GM19463 (cell line): Measurements from ENCODE around the gene ACO2.

Source experiments
- ATAC-seq: cut with Tn5 transposase; IDR thresholded peaks from one replicate; pipeline ENCODE4 v1.9.1; 2021; ENCODE audit warnings: mild to moderate bottlenecking, moderate library complexity; ENCODE audit not compliant: unreplicated experiment

The ACO2 gene

DNA sequence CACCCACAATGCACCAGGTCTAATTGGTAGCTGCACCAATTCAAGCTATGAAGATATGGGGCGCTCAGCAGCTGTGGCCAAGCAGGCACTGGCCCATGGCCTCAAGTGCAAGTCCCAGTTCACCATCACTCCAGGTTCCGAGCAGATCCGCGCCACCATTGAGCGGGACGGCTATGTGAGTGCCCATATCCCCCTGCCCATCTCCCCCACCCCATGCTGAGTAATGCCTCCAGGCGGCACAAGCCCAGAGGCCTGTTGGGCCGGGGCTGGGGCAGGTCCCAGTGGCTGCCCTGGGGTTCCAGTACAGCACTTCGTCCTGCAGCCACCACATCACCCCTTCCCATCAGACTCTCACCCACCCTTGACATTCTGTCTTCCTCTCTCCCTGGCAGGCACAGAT, 53.9 kb downstream of the ACO2 start:
- ATAC-seq = no peak

GRCh38 chr22:41523464-41524221, 54.7 kb downstream of the ACO2 start:
- no peak for ATAC-seq

DNA sequence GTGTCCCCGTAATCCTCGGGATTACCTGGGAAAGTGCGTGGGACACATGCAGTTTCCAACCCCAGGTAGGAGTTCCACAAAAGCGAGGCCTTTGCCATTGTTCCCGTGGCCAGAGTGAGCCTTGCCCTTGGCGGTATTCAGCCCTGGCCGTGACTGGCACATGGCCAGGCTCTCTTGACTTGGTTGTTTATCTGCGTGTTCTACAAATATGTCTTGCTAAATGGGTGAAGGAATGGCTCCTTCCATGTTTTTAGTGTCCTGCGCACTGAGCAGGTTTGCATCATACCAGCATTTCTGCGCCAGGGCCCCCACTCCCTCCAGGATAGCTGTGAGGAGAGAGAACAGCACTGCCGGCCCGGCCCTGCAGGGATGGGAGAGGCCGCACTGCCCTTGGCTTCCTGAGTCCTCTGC, 55.3 kb downstream of the ACO2 start:
- ATAC-seq = no peak

GRCh38 chr22:41524809-41525449, 56.0 kb downstream of the ACO2 start:
- no peak for ATAC-seq

DNA sequence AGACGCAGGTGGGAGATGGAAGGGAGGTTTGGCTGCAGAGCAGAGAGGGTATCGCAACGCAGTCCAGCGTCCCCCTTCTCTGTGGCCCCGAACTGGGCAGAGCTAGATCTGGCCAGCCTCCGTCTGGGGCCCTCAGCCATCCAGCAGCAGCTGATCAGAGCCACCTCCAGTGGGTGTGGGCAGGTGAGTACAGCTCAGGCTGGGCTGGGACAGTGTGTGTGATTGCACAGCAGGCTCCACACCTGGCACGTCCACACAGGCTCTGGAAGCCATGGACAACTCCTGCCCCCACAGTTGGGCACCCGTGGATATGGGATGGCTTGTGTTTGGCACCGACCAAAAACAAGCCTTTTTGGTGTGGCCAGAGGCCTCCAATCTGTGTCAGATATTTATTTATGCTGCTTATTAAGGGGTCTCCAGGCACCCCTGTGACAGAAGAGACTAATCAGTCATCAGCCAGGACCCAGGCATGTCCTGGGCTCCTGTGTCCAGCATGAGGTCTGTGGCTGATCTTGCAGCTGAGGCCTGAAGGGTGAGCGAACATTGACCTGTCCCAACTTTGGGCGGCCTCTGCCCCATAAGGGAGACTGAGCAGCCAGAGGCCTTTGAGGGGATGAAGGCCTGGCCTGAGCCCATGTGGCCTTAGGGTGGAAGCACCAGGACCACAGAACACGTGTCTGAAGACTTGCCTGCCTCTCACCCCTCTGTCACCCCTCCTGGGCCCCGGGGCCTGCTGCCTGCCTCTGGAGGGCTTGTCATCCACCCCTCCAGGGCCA, 56.7 kb downstream of the ACO2 start:
- ATAC-seq = no peak

- no peak for ATAC-seq
Observed at GRCh38 chr22:41526226-41526829, 57.4 kb downstream of the ACO2 start.

- ATAC-seq = no peak
Observed at GRCh38 chr22:41526830-41527799, 58.2 kb downstream of the ACO2 start.

DNA sequence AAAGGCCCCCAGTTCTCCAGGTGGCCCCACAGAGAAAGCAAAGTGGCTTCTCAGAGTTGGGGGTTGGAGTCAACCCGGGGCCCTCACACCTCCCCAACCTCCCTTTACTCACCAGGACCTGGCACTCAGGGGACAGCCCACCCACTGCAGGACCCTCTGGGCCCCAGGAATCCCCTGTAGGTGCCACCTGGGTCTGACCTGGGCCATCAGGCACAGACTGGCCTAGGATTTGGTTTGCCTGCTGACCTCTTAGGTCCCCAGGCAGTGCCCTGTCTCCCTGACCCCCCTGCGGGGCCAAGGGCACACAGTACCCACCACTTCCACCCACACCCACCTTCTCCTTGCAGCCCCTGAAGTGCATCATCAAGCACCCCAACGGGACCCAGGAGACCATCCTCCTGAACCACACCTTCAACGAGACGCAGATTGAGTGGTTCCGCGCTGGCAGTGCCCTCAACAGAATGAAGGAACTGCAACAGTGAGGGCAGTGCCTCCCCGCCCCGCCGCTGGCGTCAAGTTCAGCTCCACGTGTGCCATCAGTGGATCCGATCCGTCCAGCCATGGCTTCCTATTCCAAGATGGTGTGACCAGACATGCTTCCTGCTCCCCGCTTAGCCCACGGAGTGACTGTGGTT, 59.3 kb downstream of the ACO2 start:
- ATAC-seq = no peak

GRCh38 chr22:41528938-41529561, 60.1 kb downstream of the ACO2 start:
- ATAC-seq = no peak

GRCh38 chr22:41530890-41531714, 62.2 kb downstream of the ACO2 start:
- ATAC-seq = no peak

DNA sequence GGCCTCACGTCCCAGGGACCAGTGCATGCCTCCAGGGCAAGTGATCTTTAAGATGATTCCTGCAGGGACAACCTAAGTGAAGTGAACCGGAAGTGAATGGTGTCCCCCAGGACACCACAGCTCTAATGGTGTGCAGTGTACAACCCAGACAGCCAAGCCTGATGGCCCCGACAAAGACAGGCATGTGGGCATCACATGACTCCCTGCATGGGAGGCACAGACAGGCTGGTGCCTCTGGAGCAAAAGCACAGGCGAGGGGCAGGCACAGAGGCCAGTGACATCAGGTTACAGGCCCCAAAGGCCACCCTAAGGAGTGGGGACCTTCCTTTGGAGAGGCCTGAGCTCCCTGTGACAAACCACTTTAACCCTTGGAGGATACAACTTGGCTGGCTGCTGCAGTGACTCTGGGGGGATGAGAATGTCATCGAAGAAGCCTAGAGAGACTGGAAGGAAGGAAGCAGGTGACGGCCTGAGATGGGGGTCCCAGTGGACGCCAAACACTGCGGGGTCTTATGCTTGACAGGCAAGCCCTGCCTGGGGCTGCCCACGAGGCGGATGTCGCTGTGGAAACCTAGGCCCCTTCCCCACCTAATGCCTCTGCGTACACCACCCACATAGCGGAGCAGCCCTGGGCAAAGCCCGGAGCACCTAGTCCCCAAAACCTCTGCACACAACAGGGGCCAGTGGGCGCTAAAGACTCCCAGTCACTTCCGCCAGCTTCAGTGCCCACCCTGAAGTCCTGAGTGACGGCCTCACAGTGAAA, 63.0 kb downstream of the ACO2 start:
- no peak for ATAC-seq

DNA sequence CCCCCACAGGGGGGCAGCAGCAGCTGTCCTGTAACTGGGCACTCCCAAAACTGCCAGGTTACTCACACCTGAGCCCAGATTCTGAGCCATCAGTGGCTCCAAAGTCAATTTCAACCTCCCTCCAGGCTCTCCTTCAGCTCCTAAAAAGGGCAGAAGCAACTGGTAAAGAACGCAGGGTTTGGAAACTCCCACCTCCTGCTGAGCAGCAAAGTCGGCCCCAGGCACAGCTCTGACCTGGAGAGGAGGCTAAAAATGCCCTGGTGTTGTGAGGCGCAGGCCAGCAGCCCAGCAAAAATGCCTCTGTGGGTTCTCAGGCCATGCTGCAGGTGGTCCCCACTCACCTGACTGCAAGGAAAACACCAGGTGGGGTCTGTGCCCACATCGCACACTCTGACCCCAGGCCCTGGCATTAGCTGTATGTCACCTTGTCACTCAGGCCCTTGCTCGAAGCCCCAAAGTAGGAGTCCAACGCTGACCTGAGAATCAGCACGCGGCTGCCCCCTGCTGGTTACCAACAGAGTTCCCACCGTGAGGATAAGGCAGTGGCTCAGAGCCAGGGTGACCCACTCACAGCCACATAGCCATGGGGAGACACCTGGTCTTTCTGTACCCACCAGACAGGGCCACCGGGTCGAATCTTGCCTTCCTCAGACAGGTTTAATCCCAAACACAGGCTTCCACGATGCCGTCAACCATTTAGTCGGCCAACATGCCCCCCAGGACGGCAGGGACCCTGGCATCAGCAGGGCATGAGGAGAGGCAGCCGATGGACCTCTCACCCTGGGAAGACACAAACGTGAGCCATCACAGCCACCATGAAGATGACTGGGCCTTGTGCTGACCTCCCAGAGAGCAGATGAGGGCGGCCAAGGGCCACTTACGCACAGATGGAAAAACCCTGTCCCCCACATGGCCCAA, 64.2 kb downstream of the ACO2 start:
- ATAC-seq = no peak

DNA sequence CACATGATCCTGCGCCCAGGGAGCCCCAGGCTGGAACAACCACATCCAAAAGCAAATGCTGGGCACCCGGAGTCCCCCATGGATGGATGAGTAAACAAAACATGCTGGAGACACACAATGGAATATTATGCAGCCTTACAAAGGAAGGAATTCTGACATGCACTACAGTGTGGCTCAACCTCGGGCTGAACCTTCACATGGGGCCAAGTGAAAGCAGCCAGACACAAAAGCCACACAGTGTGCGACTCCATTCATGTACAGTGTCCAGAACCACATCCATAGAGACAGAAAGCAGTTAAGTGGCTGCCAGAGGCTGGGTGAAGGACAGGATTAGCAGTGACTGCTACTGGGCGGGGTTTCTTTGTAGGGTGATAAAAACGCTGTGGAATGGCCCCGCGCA, 65.3 kb downstream of the ACO2 start:
- ATAC-seq = no peak

DNA sequence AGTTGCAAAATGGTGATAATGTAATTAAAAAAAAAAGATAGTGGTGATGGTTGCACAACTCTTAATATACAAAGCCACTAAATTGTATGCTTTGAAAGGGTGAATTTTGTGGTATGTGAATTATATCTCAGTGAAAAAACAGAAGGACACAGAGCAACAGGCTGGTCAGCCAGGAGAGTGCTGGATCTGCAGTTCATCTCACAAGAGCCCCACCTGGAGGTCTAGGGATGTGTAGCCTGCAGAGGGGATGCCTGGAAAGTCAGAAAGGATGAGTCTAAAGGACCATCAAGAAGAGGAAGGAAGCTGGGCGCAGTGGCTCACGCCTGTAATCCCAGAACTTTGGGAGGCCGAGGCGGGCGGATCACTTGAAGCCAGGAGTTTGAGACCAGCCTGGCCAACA, 66.3 kb downstream of the ACO2 start:
- no peak for ATAC-seq

- no peak for ATAC-seq
Observed at GRCh38 chr22:41537203-41537602, 68.3 kb downstream of the ACO2 start.

GRCh38 chr22:41538583-41538982, 69.7 kb downstream of the ACO2 start:
- no peak for ATAC-seq
